ENCODE results near the gene HACD4.

Gene HACD4

GRCh38 chr9:20962536-20963225 lies 68.8 kb downstream of the HACD4 start:
- no peak for DNase-seq

GRCh38 chr9:20950707-20951106 lies 80.7 kb downstream of the HACD4 start:
- no peak for DNase-seq

Measured in NCI-H748 treated with DMSO at 0.1 percent for 48 hours (cell line).